ENCODE results near the gene PTPRG. TPM values are rescaled to one million over a fixed set of nuclear protein-coding genes. Genes with fewer than 3 reads are reported as not detected.

PTPRG gene
- total and polyA plus RNA-seq, 10 of the 15 experiments (the other 5 are each of a cell fraction or from before 2014, with no cell fraction given), result 0.29 to 20.7 (median 1.4) TPM

- TF ChIP-seq, protein P1, sequence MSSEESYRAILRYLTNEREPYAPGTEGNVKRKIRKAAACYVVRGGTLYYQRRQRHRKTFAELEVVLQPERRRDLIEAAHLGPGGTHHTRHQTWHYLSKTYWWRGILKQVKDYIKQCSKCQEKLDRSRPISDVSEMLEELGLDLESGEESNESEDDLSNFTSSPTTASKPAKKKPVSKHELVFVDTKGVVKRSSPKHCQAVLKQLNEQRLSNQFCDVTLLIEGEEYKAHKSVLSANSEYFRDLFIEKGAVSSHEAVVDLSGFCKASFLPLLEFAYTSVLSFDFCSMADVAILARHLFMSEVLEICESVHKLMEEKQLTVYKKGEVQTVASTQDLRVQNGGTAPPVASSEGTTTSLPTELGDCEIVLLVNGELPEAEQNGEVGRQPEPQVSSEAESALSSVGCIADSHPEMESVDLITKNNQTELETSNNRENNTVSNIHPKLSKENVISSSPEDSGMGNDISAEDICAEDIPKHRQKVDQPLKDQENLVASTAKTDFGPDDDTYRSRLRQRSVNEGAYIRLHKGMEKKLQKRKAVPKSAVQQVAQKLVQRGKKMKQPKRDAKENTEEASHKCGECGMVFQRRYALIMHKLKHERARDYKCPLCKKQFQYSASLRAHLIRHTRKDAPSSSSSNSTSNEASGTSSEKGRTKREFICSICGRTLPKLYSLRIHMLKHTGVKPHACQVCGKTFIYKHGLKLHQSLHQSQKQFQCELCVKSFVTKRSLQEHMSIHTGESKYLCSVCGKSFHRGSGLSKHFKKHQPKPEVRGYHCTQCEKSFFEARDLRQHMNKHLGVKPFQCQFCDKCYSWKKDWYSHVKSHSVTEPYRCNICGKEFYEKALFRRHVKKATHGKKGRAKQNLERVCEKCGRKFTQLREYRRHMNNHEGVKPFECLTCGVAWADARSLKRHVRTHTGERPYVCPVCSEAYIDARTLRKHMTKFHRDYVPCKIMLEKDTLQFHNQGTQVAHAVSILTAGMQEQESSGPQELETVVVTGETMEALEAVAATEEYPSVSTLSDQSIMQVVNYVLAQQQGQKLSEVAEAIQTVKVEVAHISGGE (CRISPR knock-in tag; IDR thresholded peaks at IDR 0.05), result no peak
These were observed 126.4 kb downstream of the PTPRG start (continued) for GRCh38 chr3:61687663-61688306.

DNA sequence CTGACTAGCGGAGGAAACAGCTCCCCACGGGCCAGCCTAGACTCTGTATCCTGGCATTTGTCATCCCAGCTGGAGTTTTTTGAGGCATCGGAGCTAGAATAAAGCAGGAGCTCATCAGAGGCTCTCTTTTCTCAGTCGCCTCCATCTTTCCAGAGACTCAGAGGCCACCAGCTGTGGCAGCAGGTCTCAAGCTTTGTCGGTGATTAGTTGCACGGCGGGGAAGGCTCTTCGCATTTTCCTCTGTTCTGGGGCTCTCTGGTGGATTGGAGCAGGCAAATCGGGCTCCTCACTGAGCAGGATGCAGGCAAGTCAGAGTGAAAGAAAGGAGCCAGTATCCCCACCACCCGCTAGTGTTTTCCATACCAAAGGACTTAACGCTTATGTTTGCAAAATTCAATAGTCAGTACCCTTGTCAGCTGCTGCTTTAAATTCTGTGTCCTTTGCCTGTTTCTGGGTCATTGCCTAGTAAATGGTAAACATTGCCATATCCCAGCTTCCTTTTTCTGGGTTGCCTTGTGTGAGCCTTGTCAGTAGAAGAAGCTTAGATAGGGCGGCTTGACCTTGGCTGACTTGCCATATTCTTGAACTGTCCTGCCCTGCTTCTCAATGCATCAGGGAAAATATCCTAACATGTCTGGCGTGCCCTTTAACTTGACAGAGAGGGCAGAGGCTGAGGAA, 127.1 kb downstream of the PTPRG start:
- FAIRE-seq (no peak), ATAC-seq (no peak), DNase-seq (ENCODE audit: low read depth, low spot score) (no peak)
- Histone ChIP-seq H3K9me3 (replicated peaks; ENCODE audit: control insufficient read depth, insufficient read depth, low read length) (no peaks in the 10 kb centered on the region), H3K27ac (ENCODE audit: control insufficient read depth, insufficient read depth) (no peak overlapping the region), H3K4me3 (no peak overlapping the region), H3K79me2 (ENCODE audit: control insufficient read depth, insufficient read depth, low read length) (no peaks in the 10 kb centered on the region), H4K20me1 (ENCODE audit: control insufficient read depth, insufficient read depth) (no peaks in the 10 kb centered on the region), H3K36me3 (ENCODE audit: control insufficient read depth in 2 of 2, insufficient read depth in 2 of 2, low read length in 1 of 2) (no peaks in the 10 kb centered on the region), H3K4me1 (ENCODE audit: control insufficient read depth, insufficient read depth, low read length) (no peaks in the 10 kb centered on the region), H3K27me3 (replicated peaks in 1 of 2; ENCODE audit: control insufficient read depth in 2 of 2, insufficient read depth in 2 of 2, low read length in 1 of 2) (no peaks in the 10 kb centered on the region; a peak in 2 of 4 replicates), H3K4me2 (ENCODE audit: control insufficient read depth, insufficient read depth) (no peak overlapping the region), H3K9ac (ENCODE audit: control insufficient read depth, insufficient read depth, low read length) (no peak overlapping the region), H2AFZ (ENCODE audit: control insufficient read depth, low read depth, low read length) (no peak overlapping the region)
- in situ Hi-C loops (cut with MboI) (no loop called here), intact Hi-C loops (cut with micrococcal nuclease; ENCODE audit: unreplicated experiment) (no loop called here)
- POLR2A ChIA-PET, result interaction anchor here (0.8 to 1.4 kb wide), 3 partner anchors 9 to 121 kb away, joined by 3 to 4 read pairs (median 3); no protein-coding TSS in a partner anchor
- WGBS (ENCODE audit: insufficient coverage, insufficient replicate concordance, low lambda C conversion rate, missing lambda C conversion rate), result 24% methylated on average over 13 of the region's 13 CpGs
- BruUV-seq (replicated peaks), result no TSS peak
- CTCF ChIA-PET, result interaction anchor here (1.2 to 1.7 kb wide), 2 partner anchors 124 to 499 kb away, joined by 3 to 6 read pairs; no protein-coding TSS in a partner anchor
- RAD21 ChIA-PET (ENCODE audit: unreplicated experiment), result interaction anchor here (1.1 to 1.5 kb wide), 2 partner anchors 9 to 16 kb away, joined by 3 to 4 read pairs; no protein-coding TSS in a partner anchor
- SMC1A ChIA-PET (ENCODE audit: uncharacterized antibody, unreplicated experiment), result interaction anchor here (0.8 to 2.7 kb wide), 11 partner anchors 7 to 126 kb away, joined by 3 to 14 read pairs (median 4); no protein-coding TSS in a partner anchor
- TF ChIP-seq EGR1 (IDR thresholded peaks at IDR 0.05; ENCODE audit: borderline replicate concordance in 1 of 2, low read depth in 2 of 2, low read length in 2 of 2) (no peak), JUND (IDR thresholded peaks at IDR 0.05; ENCODE audit: low read depth, low read length) (no peak), GATAD2B (conservative IDR thresholded peaks at IDR 0.05; ENCODE audit: low read depth) (no peak), STAT3 (IDR thresholded peaks at IDR 0.05; ENCODE audit: low read depth, low read length) (no peak), NRF1 (conservative IDR thresholded peaks at IDR 0.05; ENCODE audit: low read depth, low read length) (no peak), ZBTB40 (IDR thresholded peaks at IDR 0.05; ENCODE audit: borderline replicate concordance) (no peak), SREBF1 (IDR thresholded peaks at IDR 0.05; ENCODE audit: low read length) (no peak), RBBP5 (conservative IDR thresholded peaks at IDR 0.05) (no peak), ZNF24 (IDR thresholded peaks at IDR 0.05) (no peak)
- TF ChIP-seq, protein P2, sequence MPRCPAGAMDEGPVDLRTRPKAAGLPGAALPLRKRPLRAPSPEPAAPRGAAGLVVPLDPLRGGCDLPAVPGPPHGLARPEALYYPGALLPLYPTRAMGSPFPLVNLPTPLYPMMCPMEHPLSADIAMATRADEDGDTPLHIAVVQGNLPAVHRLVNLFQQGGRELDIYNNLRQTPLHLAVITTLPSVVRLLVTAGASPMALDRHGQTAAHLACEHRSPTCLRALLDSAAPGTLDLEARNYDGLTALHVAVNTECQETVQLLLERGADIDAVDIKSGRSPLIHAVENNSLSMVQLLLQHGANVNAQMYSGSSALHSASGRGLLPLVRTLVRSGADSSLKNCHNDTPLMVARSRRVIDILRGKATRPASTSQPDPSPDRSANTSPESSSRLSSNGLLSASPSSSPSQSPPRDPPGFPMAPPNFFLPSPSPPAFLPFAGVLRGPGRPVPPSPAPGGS (IDR thresholded peaks at IDR 0.05; ENCODE audit: borderline replicate concordance, insufficient read depth, low read depth, low read length, poor library complexity, severe bottlenecking), result no peak
